ENCODE measurements around the gene ZBTB49. TPM values are rescaled to one million over a fixed set of nuclear protein-coding genes. Genes with fewer than 3 reads are reported as not detected.

ZBTB49 gene
- total RNA-seq, 4 donors from 2014 or later = 2.4 to 11.2 (median 6.0) TPM

GRCh38 chr4:4284827-4285618, 5.0 kb upstream of the ZBTB49 start:
- peaks cover 0 to 29% (median 8%) of the 10 kb centered on the region in 4 donors for H3K36me3 ChIP-seq
- no peak overlapping the region for H3K27ac ChIP-seq
- peak; percentile 73 for DNase-seq
- TF ChIP-seq EP300 (IDR thresholded peaks at IDR 0.05; ENCODE audit: low read depth) (no peak), POLR2AphosphoS5 (IDR thresholded peaks at IDR 0.05) (no peak), CTCF (IDR thresholded peaks at IDR 0.05) (no peak), POLR2A (IDR thresholded peaks at IDR 0.05) (no peak)
- intact Hi-C loops (cut with DNase I; ENCODE audit: low total_unique reads) = no loop called here
- H3K4me1 ChIP-seq = peaks cover 8 to 12% (median 10%) of the 10 kb centered on the region in 4 donors
- no peak overlapping the region for H3K4me3 ChIP-seq
- no peaks in the 10 kb centered on the region for H3K27me3 ChIP-seq
- in situ Hi-C loops (cut with MboI; ENCODE audit: low pct_ligation_motif_present in 1 of 4, low pct_unique_long_range_greater_than_20kb in 1 of 4, low sequenced_read_pairs in 3 of 4) = no loop called here
- WGBS, 2 donors (ENCODE audit: low coverage in 1 of 2) = 74 to 89% methylated on average over 2 to 11 of the region's 11 CpGs
- H3K9me3 ChIP-seq = no peaks in the 10 kb centered on the region

GRCh38 chr4:4288098-4288497, 2.0 kb upstream of the ZBTB49 start:
- no peak overlapping the region for H3K4me3 ChIP-seq
- no peaks in the 10 kb centered on the region for H3K9me3 ChIP-seq
- in situ Hi-C loops (cut with MboI; ENCODE audit: low pct_ligation_motif_present in 1 of 4, low pct_unique_long_range_greater_than_20kb in 1 of 4, low sequenced_read_pairs in 3 of 4) = no loop called here
- intact Hi-C loops (cut with DNase I; ENCODE audit: low total_unique reads) = no loop called here
- peaks cover 16 to 23% (median 19%) of the 10 kb centered on the region in 4 donors for H3K4me1 ChIP-seq
- no peak for DNase-seq
- H3K36me3 ChIP-seq = peaks cover 0 to 4% (median 0%) of the 10 kb centered on the region in 4 donors
- H3K27ac ChIP-seq = no peak overlapping the region
- no peak for TF ChIP-seq EP300 (IDR thresholded peaks at IDR 0.05; ENCODE audit: low read depth)
- no peak for TF ChIP-seq POLR2A (IDR thresholded peaks at IDR 0.05)
- no peak for TF ChIP-seq POLR2AphosphoS5 (IDR thresholded peaks at IDR 0.05)
- TF ChIP-seq CTCF (IDR thresholded peaks at IDR 0.05) = no peak
- H3K27me3 ChIP-seq = no peaks in the 10 kb centered on the region

- TF ChIP-seq CTCF (IDR thresholded peaks at IDR 0.05) = no peak
- TF ChIP-seq POLR2A (IDR thresholded peaks at IDR 0.05) = no peak
- TF ChIP-seq POLR2AphosphoS5 (IDR thresholded peaks at IDR 0.05) = no peak
- no peak for TF ChIP-seq EP300 (IDR thresholded peaks at IDR 0.05; ENCODE audit: low read depth)
- Histone ChIP-seq H3K27me3 (no peaks in the 10 kb centered on the region), H3K4me1 (peaks cover 16 to 23% (median 19%) of the 10 kb centered on the region in 4 donors), H3K4me3 (peak overlapping the region; percentile 63 to 94 (median 77)), H3K36me3 (no peaks in the 10 kb centered on the region), H3K27ac (peak overlapping the region in 3 of 4 donors; percentile 82 to 86 (median 86)), H3K9me3 (no peaks in the 10 kb centered on the region)
- DNase-seq = no peak
- intact Hi-C loops (cut with DNase I; ENCODE audit: low total_unique reads) (no loop called here), in situ Hi-C loops (cut with MboI; ENCODE audit: low pct_ligation_motif_present in 1 of 4, low pct_unique_long_range_greater_than_20kb in 1 of 4, low sequenced_read_pairs in 3 of 4) (no loop called here)
- 16% methylated on average over 3 of the region's 3 CpGs; no CpG with 5 or more reads in 1 of the 2 donors for WGBS, 2 donors (ENCODE audit: low coverage in 1 of 2)
Observed at GRCh38 chr4:4289055-4289454, 996 bp upstream of the ZBTB49 start.

- Histone ChIP-seq H3K9me3 (no peaks in the 10 kb centered on the region), H3K36me3 (no peaks in the 10 kb centered on the region), H3K4me1 (peaks cover 16 to 23% (median 19%) of the 10 kb centered on the region in 4 donors), H3K27me3 (no peaks in the 10 kb centered on the region), H3K4me3 (peak overlapping the region; percentile 63 to 94 (median 77)), H3K27ac (peak overlapping the region; percentile 82 to 92 (median 86))
- WGBS, 2 donors (ENCODE audit: low coverage in 1 of 2) = 0% methylated on average over 2 of the region's 10 CpGs; no CpG with 5 or more reads in 1 of the 2 donors
- in situ Hi-C loops (cut with MboI; ENCODE audit: low pct_ligation_motif_present in 1 of 4, low pct_unique_long_range_greater_than_20kb in 1 of 4, low sequenced_read_pairs in 3 of 4) = no loop called here
- TF ChIP-seq POLR2AphosphoS5 (IDR thresholded peaks at IDR 0.05) = no peak
- TF ChIP-seq CTCF (IDR thresholded peaks at IDR 0.05) = no peak
- no peak for TF ChIP-seq POLR2A (IDR thresholded peaks at IDR 0.05)
- no peak for TF ChIP-seq EP300 (IDR thresholded peaks at IDR 0.05; ENCODE audit: low read depth)
- intact Hi-C loops (cut with DNase I; ENCODE audit: low total_unique reads) = no loop called here
- peak; percentile 12 for DNase-seq
Observed at GRCh38 chr4:4289597-4289940, 482 bp upstream of the ZBTB49 start.
